ENCODE data around the gene IGSF21.

The IGSF21 gene

GRCh38 chr1:18119771-18120377 is 12.3 kb downstream of the IGSF21 start:
- H3K27ac Mint-ChIP-seq = no peak overlapping the region
- DNase-seq = no peak
- peaks cover 36% of the 10 kb centered on the region for H3K27me3 Mint-ChIP-seq
- CTCF ChIA-PET = no interaction called here
- H3K4me3 Mint-ChIP-seq = no peak overlapping the region
- H3K36me3 Mint-ChIP-seq = no peaks in the 10 kb centered on the region
- no peaks in the 10 kb centered on the region for H3K4me1 Mint-ChIP-seq
- H3K9me3 Mint-ChIP-seq = no peaks in the 10 kb centered on the region

GRCh38 chr1:18120638-18121037 is 13.0 kb downstream of the IGSF21 start:
- H3K4me1 Mint-ChIP-seq = no peaks in the 10 kb centered on the region
- H3K27me3 Mint-ChIP-seq = peaks cover 28% of the 10 kb centered on the region
- no peak overlapping the region for H3K27ac Mint-ChIP-seq

GRCh38 chr1:18121072-18121820 is 13.6 kb downstream of the IGSF21 start:
- no peaks in the 10 kb centered on the region for H3K4me1 Mint-ChIP-seq
- peaks cover 27% of the 10 kb centered on the region for H3K27me3 Mint-ChIP-seq
- CTCF ChIA-PET = no interaction called here

More at GRCh38 chr1:18120638-18121037, 13.0 kb downstream of the IGSF21 start:
- CTCF ChIA-PET = no interaction called here
- no peak for DNase-seq
- Mint-ChIP-seq H3K9me3 (no peaks in the 10 kb centered on the region), H3K4me3 (no peak overlapping the region), H3K36me3 (no peaks in the 10 kb centered on the region)

GRCh38 chr1:18123467-18123992 is 15.9 kb downstream of the IGSF21 start:
- DNase-seq = no peak
- Mint-ChIP-seq H3K36me3 (no peaks in the 10 kb centered on the region), H3K4me3 (no peak overlapping the region), H3K9me3 (no peaks in the 10 kb centered on the region), H3K4me1 (no peaks in the 10 kb centered on the region), H3K27ac (no peak overlapping the region), H3K27me3 (peaks cover 6% of the 10 kb centered on the region)
- CTCF ChIA-PET = no interaction called here

More at GRCh38 chr1:18121072-18121820, 13.6 kb downstream of the IGSF21 start:
- DNase-seq = no peak
- H3K27ac Mint-ChIP-seq = no peak overlapping the region
- H3K9me3 Mint-ChIP-seq = no peaks in the 10 kb centered on the region
- H3K4me3 Mint-ChIP-seq = no peak overlapping the region
- H3K36me3 Mint-ChIP-seq = no peaks in the 10 kb centered on the region

- CTCF ChIA-PET = no interaction called here
- DNase-seq = no peak
- Mint-ChIP-seq H3K27ac (no peak overlapping the region), H3K4me3 (no peak overlapping the region), H3K9me3 (no peaks in the 10 kb centered on the region), H3K36me3 (no peaks in the 10 kb centered on the region), H3K4me1 (no peaks in the 10 kb centered on the region), H3K27me3 (peaks cover 2% of the 10 kb centered on the region)
These were observed 17.4 kb downstream of the IGSF21 start for GRCh38 chr1:18124977-18125376.

GRCh38 chr1:18126616-18127015 is 19.0 kb downstream of the IGSF21 start:
- Mint-ChIP-seq H3K36me3 (no peaks in the 10 kb centered on the region), H3K9me3 (no peaks in the 10 kb centered on the region), H3K27me3 (no peaks in the 10 kb centered on the region), H3K4me1 (no peaks in the 10 kb centered on the region), H3K4me3 (no peak overlapping the region), H3K27ac (no peak overlapping the region)
- no peak for DNase-seq
- CTCF ChIA-PET = no interaction called here

GRCh38 chr1:18128298-18128697 is 20.7 kb downstream of the IGSF21 start:
- no peaks in the 10 kb centered on the region for H3K9me3 Mint-ChIP-seq
- no peak for DNase-seq
- CTCF ChIA-PET = no interaction called here
- no peak overlapping the region for H3K4me3 Mint-ChIP-seq
- no peaks in the 10 kb centered on the region for H3K27me3 Mint-ChIP-seq
- H3K27ac Mint-ChIP-seq = no peak overlapping the region
- no peaks in the 10 kb centered on the region for H3K36me3 Mint-ChIP-seq
- H3K4me1 Mint-ChIP-seq = no peaks in the 10 kb centered on the region

GRCh38 chr1:18130356-18130755 is 22.8 kb downstream of the IGSF21 start:
- H3K9me3 Mint-ChIP-seq = no peaks in the 10 kb centered on the region
- no peaks in the 10 kb centered on the region for H3K36me3 Mint-ChIP-seq
- no peak for DNase-seq
- CTCF ChIA-PET = no interaction called here
- no peak overlapping the region for H3K4me3 Mint-ChIP-seq
- H3K27me3 Mint-ChIP-seq = no peaks in the 10 kb centered on the region
- H3K27ac Mint-ChIP-seq = no peak overlapping the region
- no peaks in the 10 kb centered on the region for H3K4me1 Mint-ChIP-seq

GRCh38 chr1:18132022-18132710 is 24.6 kb downstream of the IGSF21 start:
- no peak overlapping the region for H3K27ac Mint-ChIP-seq
- CTCF ChIA-PET = no interaction called here
- H3K4me3 Mint-ChIP-seq = no peak overlapping the region
- no peaks in the 10 kb centered on the region for H3K36me3 Mint-ChIP-seq
- no peaks in the 10 kb centered on the region for H3K27me3 Mint-ChIP-seq
- no peaks in the 10 kb centered on the region for H3K9me3 Mint-ChIP-seq
- DNase-seq = no peak
- H3K4me1 Mint-ChIP-seq = no peaks in the 10 kb centered on the region

- DNase-seq = no peak
- Mint-ChIP-seq H3K4me3 (no peak overlapping the region), H3K27me3 (no peaks in the 10 kb centered on the region), H3K27ac (no peak overlapping the region), H3K36me3 (no peaks in the 10 kb centered on the region), H3K9me3 (no peaks in the 10 kb centered on the region), H3K4me1 (no peaks in the 10 kb centered on the region)
- CTCF ChIA-PET = no interaction called here
These were observed 25.3 kb downstream of the IGSF21 start for GRCh38 chr1:18132711-18133541.

- Mint-ChIP-seq H3K4me1 (no peaks in the 10 kb centered on the region), H3K27ac (no peak overlapping the region), H3K9me3 (no peaks in the 10 kb centered on the region), H3K4me3 (no peak overlapping the region), H3K36me3 (no peaks in the 10 kb centered on the region), H3K27me3 (no peaks in the 10 kb centered on the region)
- DNase-seq = no peak
- CTCF ChIA-PET = no interaction called here
These were observed 26.9 kb downstream of the IGSF21 start for GRCh38 chr1:18134324-18135046.

GRCh38 chr1:18137759-18138345 is 30.3 kb downstream of the IGSF21 start:
- Mint-ChIP-seq H3K4me3 (no peak overlapping the region), H3K27me3 (no peaks in the 10 kb centered on the region), H3K36me3 (no peaks in the 10 kb centered on the region), H3K4me1 (no peaks in the 10 kb centered on the region), H3K27ac (no peak overlapping the region), H3K9me3 (no peaks in the 10 kb centered on the region)
- no peak for DNase-seq
- CTCF ChIA-PET = no interaction called here

GRCh38 chr1:18139198-18139981 is 31.8 kb downstream of the IGSF21 start:
- H3K27ac Mint-ChIP-seq = no peak overlapping the region
- no peaks in the 10 kb centered on the region for H3K4me1 Mint-ChIP-seq
- CTCF ChIA-PET = no interaction called here
- H3K27me3 Mint-ChIP-seq = no peaks in the 10 kb centered on the region
- H3K36me3 Mint-ChIP-seq = no peaks in the 10 kb centered on the region
- DNase-seq = no peak
- H3K9me3 Mint-ChIP-seq = no peaks in the 10 kb centered on the region
- no peak overlapping the region for H3K4me3 Mint-ChIP-seq
